AG10803 (cell line): ENCODE measurements around the gene CSTB.

Experiments used
- DNase-seq: peaks from one replicate; pipeline ENCODE4 v3.0.0; 2010; ENCODE audit warnings: low read depth
- H3K4me3 ChIP-seq: 2 replicates; pipeline ENCODE4 v1.5.1; 2011; ENCODE audit warnings: mild to moderate bottlenecking, low read length, control low read depth
- TF ChIP-seq, protein P1 (sequence below): conservative IDR thresholded peaks from 2 replicates; pipeline ENCODE4 v1.5.1; 2011; ENCODE audit warnings: mild to moderate bottlenecking, low read length, control low read depth, inconsistent platforms

The CSTB gene

DNA sequence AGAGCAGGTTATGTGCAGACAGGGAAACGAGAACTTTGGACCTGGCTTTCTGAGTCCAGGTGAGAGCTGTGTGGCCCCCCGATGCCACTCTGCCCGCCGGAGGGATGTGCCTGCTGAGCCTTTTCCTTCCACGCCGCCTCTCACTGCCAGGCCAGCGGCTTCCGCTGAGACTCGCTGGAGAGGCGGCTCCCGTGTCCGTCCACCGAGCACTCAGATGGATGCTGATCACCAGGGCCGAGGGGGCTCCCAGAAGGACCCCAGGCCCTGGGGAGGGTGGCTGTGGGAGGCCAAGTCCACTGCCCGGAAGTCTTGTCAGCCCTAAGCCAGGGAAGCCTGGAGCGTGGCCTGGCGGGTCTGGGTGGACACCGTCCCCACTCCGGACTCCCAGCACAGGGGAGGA, 16.5 kb downstream of the CSTB start:
- TF ChIP-seq, protein P1, sequence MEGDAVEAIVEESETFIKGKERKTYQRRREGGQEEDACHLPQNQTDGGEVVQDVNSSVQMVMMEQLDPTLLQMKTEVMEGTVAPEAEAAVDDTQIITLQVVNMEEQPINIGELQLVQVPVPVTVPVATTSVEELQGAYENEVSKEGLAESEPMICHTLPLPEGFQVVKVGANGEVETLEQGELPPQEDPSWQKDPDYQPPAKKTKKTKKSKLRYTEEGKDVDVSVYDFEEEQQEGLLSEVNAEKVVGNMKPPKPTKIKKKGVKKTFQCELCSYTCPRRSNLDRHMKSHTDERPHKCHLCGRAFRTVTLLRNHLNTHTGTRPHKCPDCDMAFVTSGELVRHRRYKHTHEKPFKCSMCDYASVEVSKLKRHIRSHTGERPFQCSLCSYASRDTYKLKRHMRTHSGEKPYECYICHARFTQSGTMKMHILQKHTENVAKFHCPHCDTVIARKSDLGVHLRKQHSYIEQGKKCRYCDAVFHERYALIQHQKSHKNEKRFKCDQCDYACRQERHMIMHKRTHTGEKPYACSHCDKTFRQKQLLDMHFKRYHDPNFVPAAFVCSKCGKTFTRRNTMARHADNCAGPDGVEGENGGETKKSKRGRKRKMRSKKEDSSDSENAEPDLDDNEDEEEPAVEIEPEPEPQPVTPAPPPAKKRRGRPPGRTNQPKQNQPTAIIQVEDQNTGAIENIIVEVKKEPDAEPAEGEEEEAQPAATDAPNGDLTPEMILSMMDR: no peak
- no peak overlapping the region for H3K4me3 ChIP-seq
- DNase-seq: no peak

- H3K4me3 ChIP-seq: no peak overlapping the region
- no peak for DNase-seq
- TF ChIP-seq, protein P1: no peak
Observed at GRCh38 chr21:43758811-43759210, 17.3 kb downstream of the CSTB start.

DNA sequence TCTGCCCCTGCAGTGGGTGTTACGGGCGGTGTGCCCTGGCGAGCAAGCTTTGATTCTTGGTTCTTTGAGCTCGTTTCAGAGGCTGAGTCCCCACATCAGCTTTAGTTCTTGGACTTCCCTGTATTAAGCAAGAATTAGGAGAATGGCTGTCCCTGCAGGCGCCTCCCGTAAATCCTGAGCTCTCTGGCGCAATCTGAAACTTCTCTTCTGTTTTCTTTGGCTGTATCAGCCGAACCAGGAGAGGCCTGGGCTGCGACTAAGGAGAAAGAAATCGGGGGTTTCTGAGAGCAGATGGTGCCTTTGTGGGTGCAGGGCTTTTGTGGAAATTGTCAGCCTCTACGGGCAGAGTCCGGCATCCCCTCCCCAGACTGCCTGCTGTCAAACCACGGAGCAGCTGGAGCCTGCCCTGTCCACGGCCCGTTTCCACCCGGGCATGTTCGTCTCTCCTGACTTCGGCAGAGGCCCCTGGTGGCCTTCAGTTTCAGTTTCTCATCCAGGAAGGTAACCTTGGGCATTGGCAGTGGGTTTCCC, 17.9 kb downstream of the CSTB start:
- peak; percentile 49 for DNase-seq
- TF ChIP-seq, protein P1: no peak
- no peak overlapping the region for H3K4me3 ChIP-seq

DNA sequence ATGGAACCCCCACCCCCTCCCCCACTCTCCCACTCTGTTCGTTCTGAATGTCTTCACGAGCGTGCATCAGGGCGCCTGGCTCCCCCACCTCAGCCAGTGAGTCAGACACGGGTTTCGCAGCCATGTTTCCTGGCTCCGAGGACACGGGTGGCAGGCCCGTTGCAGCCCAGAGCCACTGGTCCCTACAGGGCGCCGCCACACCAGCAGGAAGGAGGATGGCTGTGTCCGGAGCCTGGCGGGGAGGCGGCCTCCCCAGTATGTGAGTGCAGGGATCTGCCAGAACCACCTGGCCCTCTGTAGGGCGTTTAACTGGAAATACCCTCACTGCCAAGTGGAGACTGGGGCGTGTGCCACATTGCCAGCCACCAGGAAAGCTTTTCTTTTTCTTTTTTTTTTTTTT, 18.5 kb downstream of the CSTB start:
- TF ChIP-seq, protein P1: no peak
- no peak overlapping the region for H3K4me3 ChIP-seq
- no peak for DNase-seq

DNA sequence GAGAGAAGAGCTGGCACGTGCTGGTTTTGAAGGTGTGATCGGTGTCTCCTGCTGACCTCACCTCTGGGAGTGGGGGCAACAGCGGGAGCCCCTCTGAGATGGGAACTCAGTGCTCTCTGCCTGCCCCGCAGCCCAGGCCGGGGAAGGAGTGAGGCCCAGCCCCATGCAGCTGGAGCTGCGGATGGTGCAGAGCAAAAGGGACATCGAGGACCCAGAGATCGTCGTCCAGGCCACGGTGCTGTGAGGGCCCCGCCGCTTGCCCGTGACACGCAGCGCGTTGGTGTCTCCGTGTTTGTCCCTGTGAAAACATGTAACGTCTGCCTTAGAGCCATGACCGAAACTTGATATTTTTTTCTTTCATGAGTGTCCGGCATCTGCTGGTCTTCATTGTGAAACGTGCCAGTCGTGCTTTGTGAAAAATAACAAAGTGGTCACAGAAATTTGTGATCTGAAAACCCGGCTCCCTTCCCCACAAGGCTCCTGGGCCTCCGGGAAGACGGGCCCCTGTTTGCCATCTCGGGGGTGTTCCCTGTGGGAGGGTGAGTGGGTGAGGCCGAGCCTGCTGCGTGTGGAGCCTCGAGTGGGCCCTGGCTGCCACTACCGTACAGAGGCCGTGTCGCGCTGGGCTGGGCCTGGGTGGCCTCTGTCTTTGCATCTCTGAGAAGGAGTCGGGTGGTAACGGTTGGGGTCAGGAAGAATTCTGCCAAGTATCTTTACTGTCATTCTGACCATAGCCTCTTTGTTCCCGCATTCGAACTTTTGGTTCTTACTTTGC, 20.1 kb downstream of the CSTB start:
- no peak for DNase-seq
- TF ChIP-seq, protein P1: no peak
- no peak overlapping the region for H3K4me3 ChIP-seq

DNA sequence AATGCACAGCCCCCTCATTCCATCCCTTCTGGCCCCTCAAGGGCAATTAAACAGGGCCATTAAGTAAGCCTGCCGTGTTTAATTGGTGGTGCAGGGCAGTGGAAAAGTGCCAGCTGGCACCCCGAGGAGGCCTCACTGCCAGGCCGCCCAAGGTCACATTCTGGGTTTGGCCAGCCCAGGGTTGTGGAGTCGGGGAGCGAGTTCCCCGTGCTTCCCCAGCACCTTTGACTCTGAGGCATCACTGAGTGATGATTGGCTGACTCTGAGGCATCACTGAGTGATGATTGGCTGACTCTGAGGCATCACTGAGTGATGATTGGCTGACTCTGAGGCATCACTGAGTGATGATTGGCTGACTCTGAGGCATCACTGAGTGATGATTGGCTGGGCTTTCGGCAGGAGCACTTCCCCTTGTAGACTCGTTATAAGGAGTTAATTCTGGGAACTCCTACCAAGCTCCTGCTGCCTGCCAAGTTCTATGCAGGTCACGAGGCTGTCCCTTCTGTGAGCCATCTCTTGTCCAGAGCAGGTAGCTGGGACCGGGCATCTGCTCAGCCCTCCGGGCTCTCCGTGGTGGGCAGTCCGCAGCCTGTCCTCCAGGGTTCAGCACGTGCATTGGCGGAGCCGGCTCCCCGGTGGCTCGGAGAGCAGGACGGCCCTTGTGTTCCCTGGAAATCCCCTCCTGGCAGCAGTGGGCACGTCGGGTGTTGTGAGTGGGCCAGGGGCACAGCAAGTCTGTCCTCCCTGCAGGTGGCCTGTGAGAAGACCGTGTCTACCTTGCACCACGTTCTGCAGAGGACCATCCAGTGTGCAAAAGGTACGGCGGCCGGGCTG, 20.9 kb downstream of the CSTB start:
- no peak for DNase-seq
- TF ChIP-seq, protein P1: no peak
- H3K4me3 ChIP-seq: no peak overlapping the region
